Measurements from ENCODE around the gene MGRN1.

GRCh38 chr16:4687416-4687815 lies 62.8 kb downstream of the MGRN1 start:
- TF ChIP-seq POLR2A (IDR thresholded peaks at IDR 0.05; ENCODE audit: low read depth, low read length) (no peak), POLR2AphosphoS5 (IDR thresholded peaks at IDR 0.05; ENCODE audit: low read depth, low read length) (no peak), TAF1 (IDR thresholded peaks at IDR 0.05; ENCODE audit: borderline replicate concordance, low read depth, low read length) (no peak)

Measured in GM12892 (cell line).